ENCODE measurements around the gene ING4.

Gene ING4

GRCh38 chr12:6635856-6636531 is 26.9 kb downstream of the ING4 start, which contains the start of gene LPAR5:
Gene LPAR5 (minus strand): TSS chr12:6635959. CDS start chr12:6621248, 14,711 bp downstream.
- no peak for DNase-seq (ENCODE audit: low spot score)

- DNase-seq (ENCODE audit: low spot score): no peak
Measured at GRCh38 chr12:6635375-6635855, 27.5 kb downstream of the ING4 start.

DNA sequence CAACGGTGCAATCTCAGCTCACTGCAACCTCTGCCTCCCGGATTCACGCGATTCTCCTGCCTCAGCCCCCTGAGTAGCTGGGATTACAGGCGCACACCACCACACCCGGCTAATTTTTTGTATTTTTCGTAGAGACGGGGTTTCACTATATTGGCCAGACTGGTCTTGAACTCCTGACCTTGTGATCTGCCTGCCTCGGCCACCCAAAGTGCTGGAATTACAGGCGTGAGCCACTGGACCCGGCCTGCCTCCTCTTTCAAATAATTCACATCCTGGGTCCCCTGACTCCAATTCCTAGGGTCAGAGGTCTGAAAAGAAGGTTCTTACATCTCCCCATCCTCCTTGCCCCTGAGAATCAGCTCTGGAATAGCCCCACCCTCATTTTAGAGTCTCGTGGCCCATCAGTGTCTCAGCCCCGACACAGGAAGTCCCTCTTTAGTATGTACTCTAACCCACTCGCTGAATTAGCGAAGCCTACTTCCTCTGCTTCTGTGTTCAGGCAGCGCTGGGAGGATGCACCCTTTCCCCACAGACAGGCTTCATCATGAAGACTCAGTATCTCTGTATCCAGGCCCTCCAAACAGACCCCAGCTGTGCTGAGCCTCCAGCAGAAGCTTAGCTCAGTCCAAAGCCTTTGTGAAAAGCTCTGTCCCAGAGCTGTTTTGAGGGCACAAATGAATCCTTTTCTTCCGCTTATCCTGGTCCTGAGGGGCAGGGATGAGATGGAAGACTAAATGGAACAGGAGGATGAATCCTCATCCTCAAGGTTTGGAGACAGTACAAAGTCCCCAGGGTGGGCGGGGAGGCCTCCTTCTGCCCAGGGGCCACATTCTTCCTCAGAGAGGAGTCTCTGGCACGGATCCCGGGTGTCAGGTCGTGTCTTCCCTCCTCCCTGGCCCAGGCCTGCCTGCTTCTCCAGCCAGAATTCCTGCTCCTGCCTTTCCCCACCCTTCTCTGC is 30.6 kb downstream of the ING4 start:
- DNase-seq (ENCODE audit: low spot score): no peak

- no peak for DNase-seq (ENCODE audit: low spot score)
Measured at GRCh38 chr12:6631549-6631961, 31.4 kb downstream of the ING4 start.

DNA sequence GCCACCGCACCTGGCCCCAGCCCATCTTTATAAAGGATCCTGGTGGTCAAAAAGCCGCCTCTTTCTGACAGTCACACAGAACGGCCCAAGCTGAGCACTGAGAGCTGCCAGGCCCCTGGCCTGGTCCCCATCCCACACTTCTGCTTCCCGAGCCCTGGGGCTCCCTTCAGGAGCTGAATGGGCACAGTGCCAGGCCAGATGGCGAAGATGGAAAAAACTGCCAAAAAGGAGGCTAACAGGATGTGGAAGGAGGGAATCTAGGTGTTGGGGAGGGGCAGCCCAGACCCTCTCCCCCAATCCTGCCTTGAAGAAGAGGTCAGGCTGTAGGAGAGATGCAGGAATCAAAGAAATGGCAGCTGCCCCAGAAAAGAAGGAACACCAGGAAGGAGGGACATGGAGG is 32.2 kb downstream of the ING4 start:
- no peak for DNase-seq (ENCODE audit: low spot score)

- no peak for DNase-seq (ENCODE audit: low spot score)
Measured at GRCh38 chr12:6627616-6628015, 35.3 kb downstream of the ING4 start.

DNA sequence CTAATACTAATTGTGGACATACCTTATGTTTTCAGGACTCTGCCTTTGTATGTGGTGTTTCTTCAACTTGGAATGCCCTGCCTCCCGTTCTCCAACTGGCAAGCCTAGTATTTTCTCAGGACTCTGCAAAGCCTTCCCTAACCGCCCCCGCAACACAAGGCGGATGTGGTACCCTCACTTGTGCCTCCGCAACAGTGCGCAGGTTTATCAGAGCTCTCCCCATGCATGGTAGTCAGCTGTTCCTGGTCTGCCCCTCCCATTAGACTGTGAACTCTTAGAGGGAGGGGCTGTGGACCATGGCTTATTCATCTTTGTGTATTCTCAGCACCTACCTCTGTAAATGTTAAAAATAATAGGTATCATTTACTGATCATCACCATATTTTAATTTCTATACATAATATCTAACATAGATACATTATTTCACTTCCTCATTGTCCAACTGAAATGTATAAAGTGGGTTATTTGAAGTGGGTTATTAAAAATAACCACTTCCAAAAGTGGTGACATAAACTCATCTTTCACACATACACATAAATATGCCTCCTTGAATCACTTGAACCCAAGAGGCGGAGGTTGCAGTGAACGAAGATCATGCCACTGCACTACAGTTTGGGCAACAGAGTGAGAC is 36.1 kb downstream of the ING4 start:
- no peak for DNase-seq (ENCODE audit: low spot score)

DNA sequence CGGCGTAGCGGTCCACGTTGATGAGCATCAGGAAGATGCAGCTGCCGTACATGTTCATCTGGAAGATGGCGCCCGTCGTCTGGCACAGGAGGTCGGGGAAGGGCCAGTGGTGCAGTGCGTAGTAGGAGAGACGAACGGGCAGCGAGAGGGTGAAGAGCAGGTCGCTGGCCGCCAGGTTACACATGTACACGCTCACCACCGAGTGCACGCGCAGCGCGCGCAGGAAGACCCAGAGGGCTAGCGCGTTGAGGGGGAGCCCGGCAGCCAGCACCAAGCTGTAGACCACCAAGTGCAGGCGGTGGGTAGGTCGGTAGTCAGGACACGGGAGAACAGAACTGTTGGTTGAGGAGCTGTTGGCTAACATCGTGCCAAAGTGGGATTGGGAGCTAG is 42.0 kb downstream of the ING4 start:
- DNase-seq (ENCODE audit: low spot score): no peak

GRCh38 chr12:6620137-6620884 is 42.6 kb downstream of the ING4 start:
- DNase-seq (ENCODE audit: low spot score): no peak

DNA sequence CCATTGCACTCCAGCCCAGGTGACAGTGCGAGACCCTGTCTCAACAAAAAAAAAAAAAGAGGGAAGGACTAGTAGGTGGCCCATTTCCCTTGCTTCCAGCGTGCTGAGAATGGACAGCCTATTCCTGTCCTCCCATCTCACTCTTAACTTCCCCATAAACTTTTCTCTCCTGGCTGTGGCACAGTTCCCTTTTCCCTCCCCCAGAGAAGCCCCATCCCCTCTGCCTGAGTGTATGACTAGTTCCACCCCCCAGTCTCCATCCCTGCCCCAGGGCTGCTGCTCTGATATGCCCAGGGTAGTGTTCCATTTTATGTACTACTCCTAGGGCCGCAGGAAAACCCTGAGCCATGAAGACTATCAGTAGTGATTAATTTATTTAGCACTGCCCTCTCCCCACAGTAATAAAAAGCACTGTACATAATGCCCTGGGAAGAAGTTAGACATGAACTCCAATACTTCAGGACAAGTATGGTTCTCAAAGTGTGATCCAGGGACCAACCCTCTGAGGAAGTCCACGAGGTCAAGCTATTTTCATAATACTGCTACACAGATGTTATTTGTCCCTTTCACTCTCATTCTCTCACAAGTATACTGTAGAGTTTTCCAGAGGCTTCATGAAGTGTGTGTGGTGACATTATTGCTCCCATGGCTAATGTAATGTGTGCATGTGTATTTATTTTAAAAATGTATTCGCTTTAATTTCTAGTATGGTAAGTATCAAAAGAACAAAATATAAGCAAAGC is 44.3 kb downstream of the ING4 start:
- DNase-seq (ENCODE audit: low spot score): no peak

- DNase-seq (ENCODE audit: low spot score): no peak
Measured at GRCh38 chr12:6615802-6616201, 47.1 kb downstream of the ING4 start.

GRCh38 chr12:6614513-6615172 is 48.3 kb downstream of the ING4 start:
- no peak for DNase-seq (ENCODE audit: low spot score)

- peak; percentile 80 for DNase-seq (ENCODE audit: low spot score)
Measured at GRCh38 chr12:6613776-6614512, 49.0 kb downstream of the ING4 start.

- no peak for DNase-seq (ENCODE audit: low spot score)
Measured at GRCh38 chr12:6613015-6613775, 49.7 kb downstream of the ING4 start.

- DNase-seq (ENCODE audit: low spot score): no peak
Measured at GRCh38 chr12:6612652-6613014, 50.3 kb downstream of the ING4 start.

- DNase-seq (ENCODE audit: low spot score): no peak
Measured at GRCh38 chr12:6612247-6612646, 50.7 kb downstream of the ING4 start.

GRCh38 chr12:6608592-6609281 is 54.2 kb downstream of the ING4 start:
- peak; percentile 40 for DNase-seq (ENCODE audit: low spot score)

- peak; percentile 60 for DNase-seq (ENCODE audit: low spot score)
Measured at GRCh38 chr12:6607751-6608591, 54.9 kb downstream of the ING4 start.
